HL-60 (cell line): ENCODE results near the gene MAOA.

Experiments
- DNase-seq, 2 experiments: peaks; one replicate each; pipeline ENCODE4 v3.0.0-alpha.2; 2010 to 2020; ENCODE audit warnings: low read depth in 1 of 2, low spot score in 1 of 2
- H3K27ac ChIP-seq: fragments of 250-450 bp; sonication (Bioruptor Pico); replicated peaks from 2 replicates; pipeline ENCODE4 v1.5.1; 2020; ENCODE audit warnings: mild to moderate bottlenecking, moderate library complexity
- H3K27me3 ChIP-seq: fragments of 250-450 bp; sonication (Bioruptor Pico); 2 replicates; pipeline ENCODE4 v1.5.1; 2021; ENCODE audit warnings: mild to moderate bottlenecking, moderate library complexity; ENCODE audit not compliant: insufficient read depth, poor library complexity, severe bottlenecking
- H3K4me3 ChIP-seq: replicated peaks from 2 replicates; pipeline ENCODE4 v1.5.1; 2011; ENCODE audit warnings: mild to moderate bottlenecking, control low read depth, low read length; ENCODE audit not compliant: insufficient read depth
- GABPA ChIP-seq: IDR thresholded peaks from 2 replicates; pipeline ENCODE4 v1.6.1; 2012; ENCODE audit warnings: low read depth
- POLR2AphosphoS5 ChIP-seq: IDR thresholded peaks from 2 replicates; pipeline ENCODE4 v1.6.1; 2012; ENCODE audit warnings: low read depth
- SPI1 ChIP-seq: IDR thresholded peaks from 2 replicates; pipeline ENCODE4 v1.6.1; 2012; ENCODE audit warnings: low read depth, mild to moderate bottlenecking, borderline replicate concordance
- TF ChIP-seq, protein P1 (sequence below): IDR thresholded peaks from 2 replicates; pipeline ENCODE4 v1.6.1; 2012; ENCODE audit warnings: low read depth; ENCODE audit not compliant: insufficient replicate concordance
- TF ChIP-seq, protein P2 (sequence below): IDR thresholded peaks from one replicate; pipeline ENCODE4 v1.5.1; 2011; ENCODE audit warnings: low read length, control low read depth, inconsistent platforms; ENCODE audit not compliant: insufficient read depth

The MAOA gene

DNA sequence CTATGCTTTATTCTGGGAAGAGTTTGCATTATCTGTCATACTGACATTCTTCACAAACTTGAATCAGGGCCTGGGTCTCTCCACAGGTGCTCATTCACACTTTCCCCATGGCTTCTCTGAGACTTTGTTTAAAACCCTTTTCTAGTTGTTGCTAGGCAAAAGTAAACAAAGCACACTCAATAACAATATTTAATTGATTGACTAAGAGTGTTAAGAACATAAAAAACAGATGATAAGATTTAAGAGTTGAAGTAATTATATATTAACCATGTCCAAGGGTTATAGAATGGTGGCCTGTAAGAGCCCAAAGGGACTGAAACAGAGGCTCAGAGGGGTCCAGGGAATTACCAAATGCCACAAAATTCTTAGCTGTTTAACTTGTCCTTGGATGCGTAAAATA, 7.1 kb downstream of the MAOA start:
- Histone ChIP-seq H3K4me3 (no peak overlapping the region), H3K27ac (no peak overlapping the region), H3K27me3 (no peaks in the 10 kb centered on the region)
- TF ChIP-seq, protein P1, sequence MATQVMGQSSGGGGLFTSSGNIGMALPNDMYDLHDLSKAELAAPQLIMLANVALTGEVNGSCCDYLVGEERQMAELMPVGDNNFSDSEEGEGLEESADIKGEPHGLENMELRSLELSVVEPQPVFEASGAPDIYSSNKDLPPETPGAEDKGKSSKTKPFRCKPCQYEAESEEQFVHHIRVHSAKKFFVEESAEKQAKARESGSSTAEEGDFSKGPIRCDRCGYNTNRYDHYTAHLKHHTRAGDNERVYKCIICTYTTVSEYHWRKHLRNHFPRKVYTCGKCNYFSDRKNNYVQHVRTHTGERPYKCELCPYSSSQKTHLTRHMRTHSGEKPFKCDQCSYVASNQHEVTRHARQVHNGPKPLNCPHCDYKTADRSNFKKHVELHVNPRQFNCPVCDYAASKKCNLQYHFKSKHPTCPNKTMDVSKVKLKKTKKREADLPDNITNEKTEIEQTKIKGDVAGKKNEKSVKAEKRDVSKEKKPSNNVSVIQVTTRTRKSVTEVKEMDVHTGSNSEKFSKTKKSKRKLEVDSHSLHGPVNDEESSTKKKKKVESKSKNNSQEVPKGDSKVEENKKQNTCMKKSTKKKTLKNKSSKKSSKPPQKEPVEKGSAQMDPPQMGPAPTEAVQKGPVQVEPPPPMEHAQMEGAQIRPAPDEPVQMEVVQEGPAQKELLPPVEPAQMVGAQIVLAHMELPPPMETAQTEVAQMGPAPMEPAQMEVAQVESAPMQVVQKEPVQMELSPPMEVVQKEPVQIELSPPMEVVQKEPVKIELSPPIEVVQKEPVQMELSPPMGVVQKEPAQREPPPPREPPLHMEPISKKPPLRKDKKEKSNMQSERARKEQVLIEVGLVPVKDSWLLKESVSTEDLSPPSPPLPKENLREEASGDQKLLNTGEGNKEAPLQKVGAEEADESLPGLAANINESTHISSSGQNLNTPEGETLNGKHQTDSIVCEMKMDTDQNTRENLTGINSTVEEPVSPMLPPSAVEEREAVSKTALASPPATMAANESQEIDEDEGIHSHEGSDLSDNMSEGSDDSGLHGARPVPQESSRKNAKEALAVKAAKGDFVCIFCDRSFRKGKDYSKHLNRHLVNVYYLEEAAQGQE = no peak
- TF ChIP-seq GABPA = no peak
- no peak for TF ChIP-seq SPI1
- TF ChIP-seq, protein P2, sequence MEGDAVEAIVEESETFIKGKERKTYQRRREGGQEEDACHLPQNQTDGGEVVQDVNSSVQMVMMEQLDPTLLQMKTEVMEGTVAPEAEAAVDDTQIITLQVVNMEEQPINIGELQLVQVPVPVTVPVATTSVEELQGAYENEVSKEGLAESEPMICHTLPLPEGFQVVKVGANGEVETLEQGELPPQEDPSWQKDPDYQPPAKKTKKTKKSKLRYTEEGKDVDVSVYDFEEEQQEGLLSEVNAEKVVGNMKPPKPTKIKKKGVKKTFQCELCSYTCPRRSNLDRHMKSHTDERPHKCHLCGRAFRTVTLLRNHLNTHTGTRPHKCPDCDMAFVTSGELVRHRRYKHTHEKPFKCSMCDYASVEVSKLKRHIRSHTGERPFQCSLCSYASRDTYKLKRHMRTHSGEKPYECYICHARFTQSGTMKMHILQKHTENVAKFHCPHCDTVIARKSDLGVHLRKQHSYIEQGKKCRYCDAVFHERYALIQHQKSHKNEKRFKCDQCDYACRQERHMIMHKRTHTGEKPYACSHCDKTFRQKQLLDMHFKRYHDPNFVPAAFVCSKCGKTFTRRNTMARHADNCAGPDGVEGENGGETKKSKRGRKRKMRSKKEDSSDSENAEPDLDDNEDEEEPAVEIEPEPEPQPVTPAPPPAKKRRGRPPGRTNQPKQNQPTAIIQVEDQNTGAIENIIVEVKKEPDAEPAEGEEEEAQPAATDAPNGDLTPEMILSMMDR = no peak
- no peak for TF ChIP-seq POLR2AphosphoS5
- no peak for DNase-seq

DNA sequence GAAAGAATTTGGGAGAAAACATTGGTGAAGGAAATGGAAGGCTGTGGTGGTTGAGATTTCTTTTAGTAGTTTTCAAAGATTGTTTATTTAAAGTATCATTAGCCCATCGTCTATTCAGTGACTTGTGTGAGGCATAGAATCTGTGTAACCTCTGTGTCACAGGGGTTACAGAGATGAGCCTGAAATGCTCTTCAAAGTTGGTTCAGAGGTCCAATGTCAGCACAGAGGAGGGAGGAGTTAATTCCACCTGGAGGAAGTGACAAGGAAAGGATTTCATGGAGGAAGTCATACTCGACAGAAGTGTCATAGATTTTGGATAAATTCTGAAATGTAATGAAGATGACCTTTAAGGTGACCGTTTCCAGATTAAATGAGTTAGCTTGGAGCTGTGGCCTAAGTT, 8.2 kb downstream of the MAOA start:
- no peak for DNase-seq
- H3K4me3 ChIP-seq = no peak overlapping the region
- TF ChIP-seq, protein P1 = no peak
- TF ChIP-seq, protein P2 = no peak
- TF ChIP-seq GABPA = no peak
- no peak for TF ChIP-seq POLR2AphosphoS5
- TF ChIP-seq SPI1 = no peak
- no peak overlapping the region for H3K27ac ChIP-seq
- no peaks in the 10 kb centered on the region for H3K27me3 ChIP-seq

DNA sequence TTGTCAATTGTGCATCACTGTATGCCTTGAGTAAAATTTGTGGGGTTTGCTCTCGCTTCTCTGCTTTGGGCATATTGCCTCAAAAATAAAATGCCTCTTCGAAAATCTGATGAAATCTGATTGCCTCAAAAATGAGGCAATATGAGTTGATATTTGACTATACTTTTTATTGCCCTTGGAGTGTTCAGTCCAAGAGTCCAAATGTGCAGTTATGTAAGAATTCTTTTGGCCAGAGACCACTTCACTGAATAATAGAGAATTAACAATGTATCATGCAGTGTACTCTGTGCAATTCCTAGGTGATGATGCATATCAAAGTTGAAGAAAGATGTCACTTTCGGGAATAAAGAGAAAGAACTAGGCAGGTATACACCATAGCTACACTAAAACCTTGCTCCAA, 8.6 kb downstream of the MAOA start:
- TF ChIP-seq, protein P1 = no peak
- TF ChIP-seq POLR2AphosphoS5 (no peak), SPI1 (no peak), GABPA (no peak)
- TF ChIP-seq, protein P2 = no peak
- Histone ChIP-seq H3K4me3 (no peak overlapping the region), H3K27me3 (no peaks in the 10 kb centered on the region), H3K27ac (no peak overlapping the region)
- DNase-seq = no peak
